MG63 (cell line): ENCODE measurements around the gene C4orf17. TPM values are rescaled to one million over a fixed set of nuclear protein-coding genes. Genes with fewer than 3 reads are reported as not detected.

Source experiments
- DNase-seq: peaks from one replicate; pipeline ENCODE4 v3.0.0-alpha.2; 2020
- H3K27me3 ChIP-seq: fragments of 250-450 bp; sonication (Bioruptor Pico); 2 replicates; pipeline ENCODE4 v1.5.1; 2020; ENCODE audit warnings: mild to moderate bottlenecking, moderate library complexity
- H3K36me3 ChIP-seq: fragments of 250-450 bp; sonication (Bioruptor Pico); 2 replicates; pipeline ENCODE4 v1.5.1; 2020; ENCODE audit warnings: mild to moderate bottlenecking, moderate library complexity
- H3K4me3 ChIP-seq: fragments of 250-450 bp; sonication (Bioruptor Pico); 2 replicates; pipeline ENCODE4 v1.5.1; 2020; ENCODE audit warnings: mild to moderate bottlenecking, moderate library complexity
- H3K9me3 ChIP-seq: fragments of 250-450 bp; sonication (Bioruptor Pico); 2 replicates; pipeline ENCODE4 v1.5.1; 2020; ENCODE audit warnings: mild to moderate bottlenecking, moderate library complexity
- total RNA-seq: library from RNA; depleted of rRNA; stranded (reverse); fragments of >200 nt; shearing (Covaris generic); gene quantifications from 2 replicates; pipeline ENCODE4 v1.2.3, GENCODE V29; 2014; ENCODE audit warnings: low replicate concordance; rRNA removed

The C4orf17 gene
- total RNA-seq, 1 experiment from 2014 or later: not detected

- Histone ChIP-seq H3K36me3 (no peaks in the 10 kb centered on the region), H3K4me3 (no peak overlapping the region), H3K9me3 (no peaks in the 10 kb centered on the region), H3K27me3 (no peaks in the 10 kb centered on the region)
- DNase-seq: no peak
Observed at GRCh38 chr4:99578714-99579113, 67.9 kb downstream of the C4orf17 start.

- H3K27me3 ChIP-seq: no peaks in the 10 kb centered on the region
- H3K4me3 ChIP-seq: no peak overlapping the region
- no peak for DNase-seq
- no peaks in the 10 kb centered on the region for H3K9me3 ChIP-seq
- H3K36me3 ChIP-seq: no peaks in the 10 kb centered on the region
Observed at GRCh38 chr4:99585516-99585915, 74.7 kb downstream of the C4orf17 start.

- DNase-seq: no peak
- no peaks in the 10 kb centered on the region for H3K36me3 ChIP-seq
- H3K4me3 ChIP-seq: no peak overlapping the region
- H3K9me3 ChIP-seq: no peaks in the 10 kb centered on the region
- no peaks in the 10 kb centered on the region for H3K27me3 ChIP-seq
Observed at GRCh38 chr4:99586322-99586721, 75.5 kb downstream of the C4orf17 start.

GRCh38 chr4:99586797-99587196 lies 76.0 kb downstream of the C4orf17 start:
- no peak overlapping the region for H3K4me3 ChIP-seq
- H3K9me3 ChIP-seq: no peaks in the 10 kb centered on the region
- no peaks in the 10 kb centered on the region for H3K36me3 ChIP-seq
- H3K27me3 ChIP-seq: no peaks in the 10 kb centered on the region
- no peak for DNase-seq

GRCh38 chr4:99587309-99587708 lies 76.5 kb downstream of the C4orf17 start:
- Histone ChIP-seq H3K27me3 (no peaks in the 10 kb centered on the region), H3K4me3 (no peak overlapping the region), H3K9me3 (no peaks in the 10 kb centered on the region), H3K36me3 (no peaks in the 10 kb centered on the region)
- DNase-seq: no peak

GRCh38 chr4:99587803-99588202 lies 77.0 kb downstream of the C4orf17 start:
- H3K27me3 ChIP-seq: no peaks in the 10 kb centered on the region
- no peaks in the 10 kb centered on the region for H3K9me3 ChIP-seq
- no peaks in the 10 kb centered on the region for H3K36me3 ChIP-seq
- DNase-seq: no peak
- no peak overlapping the region for H3K4me3 ChIP-seq

GRCh38 chr4:99591757-99592156 lies 80.9 kb downstream of the C4orf17 start:
- no peak for DNase-seq
- Histone ChIP-seq H3K9me3 (no peaks in the 10 kb centered on the region), H3K27me3 (no peaks in the 10 kb centered on the region), H3K4me3 (no peak overlapping the region), H3K36me3 (no peaks in the 10 kb centered on the region)

Other genes starting within 250 kb of the C4orf17 start
- gene ADH1A, start 220.0 kb upstream of the C4orf17 start, total RNA-seq: not detected in 2 replicates
- gene ADH1B, start 189.6 kb upstream of the C4orf17 start, total RNA-seq: not detected in 2 replicates
- gene ADH1C, start 158.3 kb upstream of the C4orf17 start, total RNA-seq: not detected in 2 replicates
- gene ADH7, start 75.7 kb upstream of the C4orf17 start, total RNA-seq: not detected in 2 replicates
- 7.9 and 32.2 TPM in 2 replicates for gene TRMT10A, start 53.0 kb downstream of the C4orf17 start, total RNA-seq
- gene MTTP, start 63.8 kb downstream of the C4orf17 start, total RNA-seq: not detected in 2 replicates
- not detected in 2 replicates for gene C4orf54, start 146.8 kb downstream of the C4orf17 start, total RNA-seq